GM12865 (cell line): ENCODE results near the gene SPAG9.

ENCODE experiments used
- DNase-seq: peaks from one replicate; pipeline ENCODE4 v3.0.0; 2010; ENCODE audit warnings: low read depth
- H3K4me3 ChIP-seq: 2 replicates; pipeline ENCODE4 v1.5.1; 2011; ENCODE audit warnings: mild to moderate bottlenecking, low read depth, low read length, control low read depth
- CTCF ChIP-seq: IDR thresholded peaks from 2 replicates; pipeline ENCODE4 v1.5.1; 2011; ENCODE audit warnings: low read length, control low read depth, low read depth, inconsistent platforms; ENCODE audit not compliant: insufficient read depth; ENCODE audit errors: missing control alignments

Gene SPAG9

GRCh38 chr17:50924800-50925199 lies 195.9 kb downstream of the SPAG9 start:
- no peak for TF ChIP-seq CTCF
- DNase-seq: no peak
- no peak overlapping the region for H3K4me3 ChIP-seq

- DNase-seq: no peak
- no peak for TF ChIP-seq CTCF
- H3K4me3 ChIP-seq: no peak overlapping the region
These were observed 196.4 kb downstream of the SPAG9 start for GRCh38 chr17:50924300-50924699.

GRCh38 chr17:50923611-50924010 lies 197.1 kb downstream of the SPAG9 start:
- DNase-seq: no peak
- no peak for TF ChIP-seq CTCF
- no peak overlapping the region for H3K4me3 ChIP-seq

GRCh38 chr17:50922721-50923405 lies 197.8 kb downstream of the SPAG9 start:
- DNase-seq: no peak
- no peak for TF ChIP-seq CTCF
- no peak overlapping the region for H3K4me3 ChIP-seq

- DNase-seq: no peak
- H3K4me3 ChIP-seq: no peak overlapping the region
- TF ChIP-seq CTCF: no peak
These were observed 198.6 kb downstream of the SPAG9 start for GRCh38 chr17:50922107-50922506.

- H3K4me3 ChIP-seq: no peak overlapping the region
- no peak for TF ChIP-seq CTCF
- DNase-seq: no peak
These were observed 199.6 kb downstream of the SPAG9 start for GRCh38 chr17:50920891-50921586.
